GM18873 (cell line): ENCODE data around the gene FN3KRP.

Experiments used
- ATAC-seq: cut with Tn5 transposase; IDR thresholded peaks from one replicate; pipeline ENCODE4 v1.9.1; 2021; ENCODE audit warnings: mild to moderate bottlenecking, moderate library complexity, moderate number of reproducible peaks; ENCODE audit not compliant: unreplicated experiment, low FRiP score

The FN3KRP gene

DNA sequence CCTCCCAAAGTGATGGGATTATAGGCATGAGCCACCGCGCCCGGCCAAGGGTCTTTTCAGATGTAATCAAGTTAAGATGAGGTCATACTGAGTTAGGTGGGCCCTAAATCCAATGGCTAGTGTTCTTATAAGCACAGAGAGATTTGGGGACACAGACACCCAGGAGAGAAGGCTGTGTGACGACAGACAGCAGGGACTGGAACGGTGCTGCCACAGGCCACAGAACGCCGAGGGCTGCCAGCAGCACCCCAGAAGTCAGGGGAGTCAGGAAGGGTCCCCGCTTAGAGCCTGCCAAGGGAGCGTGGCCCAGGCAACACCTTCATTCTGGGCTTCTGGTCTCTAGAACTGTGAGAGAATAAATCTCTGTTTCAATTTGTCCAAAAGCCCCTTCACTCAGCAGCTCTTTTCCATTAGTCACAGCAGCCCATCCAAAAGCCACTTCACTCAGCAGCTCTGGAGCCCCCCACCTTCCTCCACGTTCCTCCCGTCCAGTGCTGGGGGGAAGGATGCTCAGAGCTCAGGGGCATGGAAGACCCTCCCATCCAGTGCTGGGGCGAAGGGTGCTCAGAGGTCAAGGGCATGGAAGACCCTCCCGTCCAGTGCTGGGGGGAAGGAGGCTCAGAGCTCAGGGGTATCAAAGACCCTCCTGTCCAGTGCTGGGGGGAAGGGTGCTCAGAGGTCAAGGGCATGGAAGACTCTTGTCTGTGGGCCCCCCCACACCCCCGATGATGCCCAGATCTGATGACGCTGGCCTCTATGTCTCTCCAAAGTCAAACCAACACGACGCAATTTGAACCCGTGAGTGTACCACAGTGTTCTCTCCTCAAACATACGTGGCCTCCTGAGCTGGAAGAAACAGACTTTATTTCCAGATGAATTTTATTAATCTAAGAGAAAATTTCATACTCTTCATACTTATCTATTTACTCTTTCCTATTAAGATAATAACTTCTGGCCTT, 29.9 kb upstream of the FN3KRP start:
- no peak for ATAC-seq

DNA sequence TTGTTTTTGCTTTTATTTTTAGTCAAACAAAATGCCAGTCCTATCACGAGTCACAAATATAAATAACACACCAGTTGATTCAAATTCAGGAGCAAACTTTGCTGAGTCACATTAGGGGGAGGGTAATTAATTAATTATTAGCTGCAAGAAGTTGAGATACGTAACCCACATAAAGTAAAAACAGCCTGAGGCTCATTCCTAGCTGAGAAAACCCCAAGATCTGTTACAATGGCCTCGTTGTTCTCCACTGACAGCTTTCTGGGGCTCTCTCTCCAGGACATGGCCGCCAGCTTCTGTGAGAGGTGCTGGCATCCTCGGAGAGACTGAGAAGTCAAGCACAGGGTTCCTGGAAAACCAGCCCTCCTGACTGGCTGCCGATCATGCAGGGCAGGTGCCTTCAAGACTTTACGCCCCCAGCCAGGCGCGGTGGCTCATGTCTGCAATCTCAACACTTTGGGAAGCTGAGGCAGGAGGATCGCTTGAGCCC, 29.1 kb upstream of the FN3KRP start:
- no peak for ATAC-seq

GRCh38 chr17:82687871-82688270, 28.6 kb upstream of the FN3KRP start:
- no peak for ATAC-seq

GRCh38 chr17:82689077-82689476, 27.4 kb upstream of the FN3KRP start:
- ATAC-seq: no peak

DNA sequence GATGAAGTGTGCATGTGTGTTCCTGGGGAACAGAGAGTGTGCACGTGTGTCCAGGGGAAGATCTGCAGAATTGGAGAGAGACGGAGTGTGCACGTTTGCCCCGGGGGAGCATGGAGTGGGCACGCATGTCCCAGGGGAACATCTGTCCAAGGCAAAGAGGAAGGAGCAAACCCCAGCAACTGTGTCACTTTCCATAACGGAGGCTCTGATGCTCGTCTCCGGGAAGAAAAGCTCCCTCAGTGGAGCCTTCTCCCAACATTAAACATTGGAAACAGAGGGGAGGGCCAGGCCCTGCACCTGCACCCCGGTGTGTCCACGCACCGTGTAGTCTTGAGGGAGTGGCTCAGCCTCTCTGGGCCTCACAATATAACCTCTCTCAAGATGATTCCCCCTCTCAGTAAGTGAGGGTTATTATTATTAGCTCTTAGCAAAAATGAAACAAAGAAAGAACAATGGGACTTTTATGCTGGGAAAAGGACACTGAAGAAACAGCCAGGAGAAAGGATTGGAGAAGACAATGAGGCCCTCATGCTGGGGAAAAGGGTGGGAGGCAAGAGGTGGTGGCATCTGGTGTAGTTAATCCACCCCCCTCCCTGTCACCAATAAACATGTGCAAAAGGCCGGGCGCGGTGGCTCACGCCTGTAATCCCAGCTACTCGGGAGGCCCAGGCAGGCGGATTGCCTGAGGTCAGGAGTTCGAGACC, 25.6 kb upstream of the FN3KRP start:
- no peak for ATAC-seq

DNA sequence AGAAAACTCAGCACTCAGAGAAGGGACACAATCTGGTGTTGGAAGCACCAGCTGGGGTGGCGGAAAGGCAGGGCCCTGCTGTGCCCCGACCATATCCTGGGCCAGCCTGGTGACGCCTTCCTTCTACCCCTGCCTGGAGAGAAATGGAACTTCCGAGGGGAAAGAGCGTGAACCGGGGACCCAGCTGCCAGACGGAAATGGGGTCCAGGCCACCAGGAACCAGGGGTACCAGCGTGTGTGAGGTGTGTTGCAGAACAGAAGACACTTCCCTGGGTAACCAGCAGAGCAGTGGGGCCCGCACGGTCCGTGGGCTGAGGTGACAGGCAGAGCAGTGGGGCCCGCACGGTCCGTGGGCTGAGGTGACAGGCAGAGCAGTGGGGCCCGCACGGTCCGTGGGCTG, 24.8 kb upstream of the FN3KRP start:
- ATAC-seq: no peak

- no peak for ATAC-seq
Observed at GRCh38 chr17:82692268-82692667, 24.2 kb upstream of the FN3KRP start.

GRCh38 chr17:82693168-82693867, 23.2 kb upstream of the FN3KRP start:
- no peak for ATAC-seq

GRCh38 chr17:82694647-82695046, 21.9 kb upstream of the FN3KRP start:
- no peak for ATAC-seq

- no peak for ATAC-seq
Observed at GRCh38 chr17:82696259-82696658, 20.2 kb upstream of the FN3KRP start.

- no peak for ATAC-seq
Observed at GRCh38 chr17:82696916-82697807, 19.3 kb upstream of the FN3KRP start.

- ATAC-seq: no peak
Observed at GRCh38 chr17:82697808-82698064, 18.8 kb upstream of the FN3KRP start.

GRCh38 chr17:82698065-82698973, 18.2 kb upstream of the FN3KRP start, which contains the start of gene RAB40B:
TSS of gene RAB40B (minus strand) at chr17:82698698. CDS start at chr17:82698596, 102 bp downstream.
- ATAC-seq: peak; percentile 88

DNA sequence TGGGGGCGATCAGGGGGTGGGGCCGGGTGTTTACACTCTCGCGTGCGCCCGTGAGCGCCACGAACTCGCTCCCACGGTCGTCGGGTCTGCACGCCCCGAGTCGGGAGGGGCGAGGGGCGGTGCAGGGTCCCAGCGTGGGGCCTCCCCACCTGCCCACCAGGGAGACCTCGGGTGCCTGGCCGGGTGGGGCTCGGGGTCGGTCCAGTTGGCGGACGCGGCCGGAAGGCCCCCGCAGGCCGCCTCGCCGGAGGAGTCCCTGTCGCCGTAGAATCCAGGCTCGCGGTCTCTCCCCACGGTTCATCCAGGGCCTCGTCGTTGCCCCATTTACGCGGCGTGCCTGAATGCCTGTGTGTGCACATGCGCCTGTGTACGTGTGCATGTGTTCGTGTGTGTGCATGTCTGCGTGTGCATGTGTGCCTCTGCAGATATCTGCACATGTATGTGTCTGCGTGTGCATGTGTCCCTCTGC, 17.5 kb upstream of the FN3KRP start:
- ATAC-seq: peak; percentile 2

GRCh38 chr17:82699551-82699950, 17.0 kb upstream of the FN3KRP start:
- ATAC-seq: no peak

DNA sequence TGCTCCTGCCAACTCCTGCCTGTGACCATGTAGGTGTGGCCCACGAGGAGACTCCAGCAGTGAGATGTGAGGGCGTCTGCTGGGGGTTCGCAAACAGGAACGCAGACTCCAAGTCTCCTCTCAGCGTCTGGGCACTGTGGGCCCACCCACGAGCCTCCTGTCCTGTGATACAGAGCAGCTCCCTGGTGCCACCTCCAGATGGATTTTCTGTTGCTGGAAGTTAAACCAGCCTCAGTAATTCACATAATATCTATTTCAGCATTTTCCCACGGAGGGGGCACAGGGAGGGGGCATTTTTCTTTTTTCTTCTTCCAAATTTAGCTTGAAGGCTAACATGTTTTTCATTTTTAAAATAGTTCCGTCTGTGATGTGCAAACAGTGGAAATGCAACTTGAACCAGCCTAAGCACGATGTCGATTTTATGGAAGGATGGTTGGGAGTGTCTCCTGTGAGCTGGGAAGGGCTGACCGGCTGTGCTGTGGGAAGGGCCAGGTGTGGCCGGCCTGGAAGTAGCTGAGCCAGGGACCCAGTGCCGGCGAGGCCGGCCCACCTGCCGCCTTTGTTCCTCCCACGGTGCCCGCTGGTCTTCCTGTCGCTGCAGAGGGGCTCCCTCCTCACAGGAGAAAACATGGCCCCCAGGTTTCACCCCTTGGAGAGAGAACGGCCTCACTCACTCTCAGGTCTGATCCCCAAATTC, 14.1 kb upstream of the FN3KRP start:
- no peak for ATAC-seq

GRCh38 chr17:82703036-82703745, 13.3 kb upstream of the FN3KRP start:
- ATAC-seq: no peak
